Ovary (tissue), 3 donors: ENCODE measurements around the gene KLHL17.

Experiments
- CTCF ChIP-seq, 3 donors: fragments of 450-650 bp in 2 of 3; fragments of 200-600 bp in 1 of 3; IDR thresholded peaks; one replicate each; pipeline versions ENCODE4 v1.5.1 to v1.8.0; 2016 to 2022; ENCODE audit warnings: antibody characterized with exemption in 3 of 3, mild to moderate bottlenecking in 1 of 3
- POLR2A ChIP-seq: fragments of 450-650 bp; IDR thresholded peaks from one replicate; pipeline ENCODE4 v1.6.1; 2017; ENCODE audit warnings: antibody characterized with exemption, mild to moderate bottlenecking, moderate library complexity
- donor health status: DM: no; HTN: no; CAD: no.

GRCh38 chr1:910881-911721 lies 49.3 kb upstream of the KLHL17 start:
- TF ChIP-seq POLR2A (no peak), CTCF (IDR thresholded peaks at IDR 0.05) (no peak)
